ENCODE results near the gene PCLAF.
A peak's percentile ranks its signal among the peaks of the same experiment; 100 is the strongest.
"Not testable (repeated sequence)": the region's sequence is repeated elsewhere in the genome, so short reads cannot be mapped to it uniquely, and the experiment has no call there.

The PCLAF gene

DNA sequence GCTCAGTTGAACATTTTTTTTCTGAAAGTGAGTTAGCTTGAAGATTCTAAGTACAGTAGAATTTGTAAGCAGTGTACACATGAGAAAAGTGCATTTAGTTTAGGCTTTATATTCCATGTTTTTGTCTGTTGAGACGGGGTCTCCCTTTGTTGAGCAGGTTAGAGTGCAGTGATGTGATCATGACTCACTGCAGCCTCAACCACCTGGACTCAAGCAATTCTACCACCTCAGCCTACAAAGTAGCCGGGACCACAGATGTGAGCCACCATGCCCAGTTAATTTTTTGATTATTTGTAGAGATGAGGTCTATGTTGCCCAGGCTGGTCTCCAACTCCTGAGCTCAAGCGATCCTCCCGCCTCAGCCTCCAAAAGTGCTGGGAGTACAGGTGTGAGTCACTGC lies 20.0 kb downstream of the PCLAF start:
- DNase-seq: no peak

DNA sequence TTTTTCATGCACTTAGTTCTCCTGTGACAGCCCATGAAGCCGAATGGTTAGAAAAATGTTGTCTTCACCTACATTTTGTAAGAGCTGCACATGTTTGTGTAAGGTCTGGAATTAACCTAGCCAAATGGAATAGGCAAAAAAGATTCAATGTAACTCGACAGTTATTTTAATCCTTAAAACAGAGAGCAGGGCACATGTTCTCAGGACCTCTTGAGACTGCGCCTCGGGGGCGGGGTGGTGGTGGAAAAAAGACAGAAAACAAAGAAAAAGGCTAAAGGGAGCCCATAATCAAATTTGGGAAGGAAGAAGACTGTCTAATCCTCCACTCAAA lies 24.6 kb downstream of the PCLAF start:
- no peak for DNase-seq

GRCh38 chr15:64355944-64356709 lies 25.1 kb downstream of the PCLAF start, which contains the start of gene CSNK1G1:
TSS of gene CSNK1G1 (minus strand) at chr15:64356173. CDS start at chr15:64300499, 55,674 bp downstream.
- peak; percentile 91 for DNase-seq

GRCh38 chr15:64355348-64355943 lies 25.8 kb downstream of the PCLAF start:
- DNase-seq: peak; percentile 46

DNA sequence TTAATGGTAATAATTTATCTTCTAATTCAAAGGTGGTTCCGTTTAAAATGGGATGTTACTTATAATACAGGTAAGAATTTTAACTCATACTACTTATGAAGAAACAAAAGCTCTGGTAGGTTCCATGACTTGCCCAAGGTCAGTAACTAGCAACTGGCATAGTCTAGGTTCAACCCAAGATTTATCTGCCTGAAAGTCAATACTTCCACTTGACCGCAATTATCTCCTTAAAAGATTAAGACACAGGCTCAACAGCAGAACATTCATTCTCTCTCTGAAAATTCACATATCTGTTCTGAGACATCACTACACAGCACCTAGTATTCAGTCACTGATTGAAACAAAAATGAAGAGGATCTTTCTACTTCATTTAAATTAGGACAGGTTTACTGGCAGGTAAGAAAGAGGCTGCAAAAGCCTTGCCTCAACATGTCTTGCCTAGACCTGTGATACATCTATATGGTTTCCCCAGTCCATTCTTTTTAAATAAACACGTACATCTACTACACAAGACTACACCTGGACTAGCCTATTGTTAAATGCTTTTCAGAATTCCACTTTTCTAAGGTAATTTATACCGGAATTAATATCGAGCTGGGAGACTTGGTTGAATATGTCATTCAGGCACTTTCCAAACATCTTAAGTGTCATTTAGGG lies 26.4 kb downstream of the PCLAF start:
- DNase-seq: no peak

DNA sequence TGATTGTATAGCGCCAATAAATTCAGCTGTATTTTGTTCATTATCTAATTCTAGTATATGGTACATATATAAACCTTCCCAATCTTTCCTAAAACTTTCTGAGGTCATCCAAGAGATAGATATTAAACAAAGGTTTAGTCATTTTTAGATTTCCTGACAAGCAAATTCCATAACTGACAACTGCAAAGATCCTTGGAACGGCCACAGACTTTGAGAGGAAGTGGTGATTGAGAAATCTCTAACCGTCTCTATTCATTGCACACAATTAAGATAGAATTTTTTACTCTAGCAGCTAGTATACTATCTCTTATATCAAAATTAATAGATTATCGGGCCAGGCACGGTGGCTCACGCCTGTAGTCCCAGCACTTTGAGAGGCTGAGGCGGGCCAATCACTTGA lies 30.0 kb downstream of the PCLAF start:
- DNase-seq: no peak

GRCh38 chr15:64349375-64349774 lies 31.9 kb downstream of the PCLAF start:
- DNase-seq: no peak

DNA sequence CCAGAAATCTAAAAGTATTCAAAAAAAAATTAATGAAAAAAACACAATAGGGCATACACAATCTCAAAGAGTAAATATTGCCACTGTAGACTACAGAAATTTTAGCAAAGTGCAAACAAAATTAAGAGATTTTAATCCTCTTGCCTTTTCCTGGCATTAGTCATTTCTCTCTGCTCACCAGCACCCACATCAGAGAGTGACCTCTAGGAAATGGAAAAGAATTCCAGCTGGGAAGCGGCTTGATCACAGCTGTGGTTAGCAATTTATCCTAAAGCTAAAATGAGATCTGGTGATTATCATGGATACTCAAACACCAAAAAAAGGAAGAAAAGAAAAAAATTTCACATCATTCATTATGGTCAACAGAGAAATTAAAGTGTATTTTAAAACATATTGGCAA lies 32.8 kb downstream of the PCLAF start:
- DNase-seq: no peak

DNA sequence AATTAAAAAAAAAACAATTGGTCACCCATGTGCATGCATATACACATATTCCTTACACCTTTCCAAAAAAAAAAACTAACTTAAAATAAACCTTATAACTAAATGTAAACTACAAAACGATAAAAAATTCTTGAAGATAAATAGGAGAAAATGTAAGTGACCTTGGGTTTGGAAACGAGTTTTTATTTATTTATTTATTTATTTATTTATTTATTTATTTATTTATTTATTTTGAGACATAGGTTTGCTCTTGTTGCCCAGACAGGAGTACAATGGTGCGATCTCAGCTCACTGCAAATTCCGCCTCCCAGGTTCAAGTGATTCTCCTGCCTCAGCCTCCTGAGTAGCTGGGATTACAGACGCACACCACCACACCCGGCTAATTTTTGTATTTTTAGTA lies 35.0 kb downstream of the PCLAF start:
- not testable (repeated sequence) for DNase-seq

GRCh38 chr15:64344651-64345294 lies 36.5 kb downstream of the PCLAF start:
- no peak for DNase-seq

GRCh38 chr15:64343841-64344240 lies 37.4 kb downstream of the PCLAF start:
- DNase-seq: no peak

- DNase-seq: no peak
Observed at GRCh38 chr15:64343222-64343621, 38.0 kb downstream of the PCLAF start.

DNA sequence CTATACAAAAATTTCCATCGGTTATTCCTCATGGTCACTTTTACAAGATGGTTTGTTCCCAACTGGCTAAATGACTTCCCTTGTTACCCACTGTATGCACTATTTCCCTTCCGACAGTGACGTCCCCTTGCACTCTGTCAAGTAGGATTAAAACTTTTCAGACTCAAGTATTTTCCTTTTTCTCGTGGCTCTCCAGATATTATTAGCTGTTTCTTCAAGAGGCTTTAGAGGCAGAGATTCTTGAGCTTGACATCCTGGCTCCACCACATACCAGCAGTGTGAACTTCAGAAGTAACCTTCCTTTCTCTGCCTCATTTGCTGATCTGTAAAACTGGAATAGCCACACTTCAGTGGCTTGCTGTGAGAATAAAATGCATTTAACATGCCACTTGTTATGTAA lies 39.3 kb downstream of the PCLAF start:
- no peak for DNase-seq

DNA sequence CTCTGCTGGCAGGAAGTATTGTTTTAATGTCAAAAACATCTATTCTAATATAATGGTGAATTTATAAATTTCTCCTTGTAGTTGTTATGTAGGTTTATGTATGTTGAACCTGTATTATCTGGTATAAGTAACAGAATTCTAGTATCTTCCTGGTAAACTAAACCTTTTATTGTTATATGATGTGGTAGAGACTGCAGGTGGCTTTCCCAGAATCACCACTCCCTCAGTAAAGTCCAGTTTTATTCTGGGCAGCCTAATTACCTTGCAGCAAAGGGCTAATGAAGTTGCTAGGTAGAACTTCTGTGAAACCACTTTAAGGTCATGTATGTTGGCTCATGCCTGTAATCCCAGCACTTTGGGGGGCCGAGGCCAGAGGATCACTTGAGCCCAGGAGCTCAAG lies 40.9 kb downstream of the PCLAF start:
- DNase-seq: no peak

DNA sequence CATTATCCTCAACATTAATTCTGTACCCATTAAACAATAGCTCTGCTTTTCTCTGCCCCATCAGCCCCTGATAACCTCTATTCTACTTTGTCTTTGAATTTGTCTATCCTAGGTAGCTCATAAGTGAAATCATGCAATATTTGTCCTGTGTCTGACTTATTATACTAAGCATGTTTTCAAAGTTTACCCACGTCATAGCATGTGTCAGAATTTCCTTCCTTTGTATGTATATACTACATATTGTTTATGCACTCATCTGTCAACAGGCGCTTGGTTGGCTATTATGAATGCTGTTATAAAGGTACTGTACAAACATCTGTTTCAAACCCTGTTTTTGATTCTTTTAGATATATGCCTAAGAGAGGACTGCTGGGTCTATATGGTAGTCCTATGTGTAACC lies 43.5 kb downstream of the PCLAF start:
- DNase-seq: no peak

DNA sequence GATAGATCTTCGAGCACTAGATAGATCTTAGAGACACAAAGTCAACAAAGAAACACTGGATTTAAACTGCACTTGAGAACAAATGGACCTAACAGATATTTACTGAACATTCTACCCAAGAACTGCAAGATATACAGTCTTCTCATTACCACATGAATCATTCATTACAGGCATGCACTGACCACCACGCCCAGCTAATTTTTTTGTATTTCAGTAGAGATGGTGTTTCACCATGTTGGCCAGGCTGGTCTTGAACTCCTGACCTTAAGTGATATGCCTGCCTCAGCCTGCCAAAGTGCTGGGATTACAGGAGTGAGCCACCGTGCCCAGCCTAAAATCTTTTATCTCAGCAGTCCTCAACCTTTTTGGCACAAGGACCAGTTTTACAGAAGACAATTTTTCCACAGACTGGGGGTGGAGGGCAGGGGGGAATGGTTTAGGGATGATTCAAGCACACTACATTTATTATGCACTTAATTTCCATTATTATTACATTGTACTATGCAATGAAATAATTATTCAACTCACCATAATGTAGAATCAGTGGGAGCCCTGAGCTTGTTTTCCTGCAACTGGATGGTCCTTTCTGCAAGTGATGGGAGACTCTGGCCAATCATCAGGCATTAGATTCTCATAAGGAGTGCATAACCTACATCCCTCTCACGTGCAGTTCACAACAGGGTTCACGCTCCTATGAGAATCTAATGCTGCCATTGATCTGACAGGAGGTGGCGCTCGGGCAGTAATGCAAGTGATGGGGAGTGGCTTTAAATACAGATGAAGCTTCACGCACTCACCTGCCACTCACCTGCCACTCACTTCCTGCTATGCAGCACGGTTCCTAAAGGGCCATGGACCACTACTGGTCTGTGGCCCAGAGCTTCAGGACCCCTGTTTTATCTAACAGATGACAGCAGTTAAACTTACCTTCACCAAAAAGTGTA lies 47.0 kb downstream of the PCLAF start:
- peak; percentile 19 for DNase-seq

DNA sequence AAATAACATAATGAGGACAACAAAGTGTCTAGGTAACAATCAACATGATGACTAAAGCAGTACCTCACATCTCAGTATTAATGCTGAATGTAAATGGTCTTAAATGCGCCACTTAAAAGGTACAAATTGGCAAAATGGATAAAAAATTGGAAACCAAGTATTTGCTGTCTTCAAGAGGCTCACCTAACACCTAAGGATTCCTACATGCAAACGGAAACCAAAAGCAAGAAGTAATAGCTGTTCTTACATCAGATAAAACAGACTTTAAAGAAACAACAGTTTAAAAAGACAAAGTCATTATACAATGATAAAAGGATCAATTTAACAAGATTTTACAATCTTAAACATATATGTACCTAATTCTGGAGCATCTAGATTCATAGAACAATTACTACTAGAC lies 47.7 kb downstream of the PCLAF start:
- no peak for DNase-seq

DNA sequence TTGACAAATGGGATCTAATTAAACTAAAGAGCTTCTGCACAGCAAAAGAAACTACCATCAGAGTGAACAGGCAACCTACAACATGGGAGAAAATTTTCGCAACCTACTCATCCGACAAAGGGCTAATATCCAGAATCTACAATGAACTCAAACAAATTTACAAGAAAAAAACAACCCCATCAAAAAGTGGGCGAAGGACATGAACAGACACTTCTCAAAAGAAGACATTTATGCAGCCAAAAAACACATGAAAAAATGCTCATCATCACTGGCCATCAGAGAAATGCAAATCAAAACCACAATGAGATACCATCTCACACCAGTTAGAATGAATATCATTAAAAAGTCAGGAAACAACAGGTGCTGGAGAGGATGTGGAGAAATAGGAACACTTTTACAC lies 49.6 kb downstream of the PCLAF start:
- not testable (repeated sequence) for DNase-seq

- DNase-seq: not testable (repeated sequence)
Observed at GRCh38 chr15:64326975-64327374, 54.3 kb downstream of the PCLAF start.

DNA sequence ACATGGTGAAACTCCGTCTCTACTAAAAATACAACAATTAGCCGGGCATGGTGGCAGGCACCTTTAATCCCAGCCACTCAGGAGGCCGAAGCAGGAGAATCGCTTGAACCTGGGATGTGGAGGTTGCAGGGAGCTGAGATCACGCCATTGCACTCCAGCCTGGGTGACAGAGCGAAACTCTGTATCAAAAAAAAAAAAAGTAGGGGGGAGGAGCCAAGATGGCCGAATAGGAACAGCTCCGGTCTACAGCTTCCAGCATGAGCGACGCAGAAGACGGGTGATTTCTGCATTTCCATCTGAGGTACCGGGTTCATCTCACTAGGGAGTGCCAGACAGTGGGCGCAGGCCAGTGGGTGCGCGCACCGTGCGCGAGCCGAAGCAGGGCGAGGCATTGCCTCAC lies 54.8 kb downstream of the PCLAF start:
- DNase-seq: not testable (repeated sequence)

DNA sequence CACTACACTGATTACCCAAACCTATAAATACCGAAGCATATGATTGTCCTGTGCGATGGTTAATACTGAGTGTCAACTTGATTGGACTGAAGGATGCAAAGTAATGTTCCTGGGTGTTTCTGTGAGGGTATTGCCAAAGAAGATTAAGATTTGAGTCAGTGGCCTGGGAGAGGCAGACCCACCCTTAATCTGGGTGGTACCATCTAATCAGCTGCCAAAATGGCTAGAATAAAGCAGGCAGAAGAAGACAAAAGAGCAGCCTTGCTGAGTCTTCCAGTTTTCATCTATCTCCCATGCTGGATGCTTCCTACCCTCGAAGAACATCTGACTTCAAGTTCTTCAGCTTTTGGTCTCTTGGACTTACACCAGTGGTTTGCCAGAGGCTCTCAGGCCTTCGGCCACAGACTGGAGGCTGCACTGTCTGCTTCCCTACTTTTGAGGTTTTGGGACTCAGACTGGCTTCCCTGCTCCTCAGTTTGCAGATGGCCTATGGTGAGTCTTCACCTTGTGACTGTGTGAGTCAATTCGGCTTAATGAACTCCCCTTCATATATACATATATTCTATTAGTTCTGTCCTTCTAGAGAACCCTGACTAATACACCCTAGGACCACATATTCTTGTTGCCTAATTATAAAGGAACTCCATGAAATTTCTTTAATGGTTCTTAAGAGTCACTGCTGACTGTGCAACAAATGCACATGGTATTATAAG lies 56.9 kb downstream of the PCLAF start:
- no peak for DNase-seq

GRCh38 chr15:64315216-64315615 lies 66.0 kb downstream of the PCLAF start:
- DNase-seq: no peak

All from stimulated activated CD4-positive, alpha-beta T cell treated with anti-CD3 and anti-CD28 coated beads, Interleukin-12 subunit alpha, Interleukin-12 subunit beta, amount 100 ng/mL, for 4 hours (primary cell).